Peyer's patch (tissue), 4 donors: ENCODE data around the gene CPVL. TPM values are rescaled to one million over a fixed set of nuclear protein-coding genes. Genes with fewer than 3 reads are reported as not detected.

Experiments
- DNase-seq, 3 donors: peaks; one replicate each; pipeline ENCODE4 v3.0.0-alpha.2; 2017 to 2019
- H3K27ac ChIP-seq, 4 donors: fragments of 200-600 bp; sonication (generic); one replicate each; pipeline ENCODE4 v1.5.1; 2016 to 2019
- H3K27me3 ChIP-seq, 2 donors: fragments of 200-600 bp; sonication (generic); one replicate each; pipeline ENCODE4 v1.5.1; 2019
- H3K36me3 ChIP-seq, 3 donors: fragments of 200-600 bp; sonication (generic); one replicate each; pipeline ENCODE4 v1.5.1; 2016 to 2019
- H3K4me1 ChIP-seq, 4 donors: fragments of 200-600 bp; sonication (generic); one replicate each; pipeline ENCODE4 v1.5.1; 2016 to 2019
- H3K4me3 ChIP-seq, 4 donors: fragments of 200-600 bp; sonication (generic); 1 replicate in 3 of 4; 2 replicates in 1 of 4; pipeline ENCODE4 v1.5.1; 2016 to 2019; ENCODE audit warnings: mild to moderate bottlenecking in 1 of 4
- H3K9me3 ChIP-seq, 4 donors: fragments of 200-600 bp; sonication (generic); one replicate each; pipeline ENCODE4 v1.5.1; 2016 to 2019; ENCODE audit warnings: mild to moderate bottlenecking in 1 of 4
- POLR2A ChIP-seq, 2 donors: fragments of 450-650 bp; IDR thresholded peaks; one replicate each; pipeline ENCODE4 v1.5.1; 2017; ENCODE audit warnings: antibody characterized with exemption in 2 of 2, mild to moderate bottlenecking in 2 of 2, moderate library complexity in 2 of 2
- total RNA-seq, 4 donors: library from RNA; depleted of rRNA; stranded (reverse); fragments of >200 nt; gene quantifications; one replicate each; pipeline ENCODE4 v1.1.0, GENCODE V29; 2016
- TF ChIP-seq, protein P1 (sequence below), 6 experiments: fragments of 450-650 bp in 4 of 6; fragments of 200-600 bp in 2 of 6; sonication (generic) in 1 of 6; IDR thresholded peaks; one replicate each; pipeline ENCODE4 v1.5.1; 2017 to 2019; ENCODE audit warnings: antibody characterized with exemption in 6 of 6, mild to moderate bottlenecking in 3 of 6, moderate library complexity in 1 of 6

The CPVL gene
- total RNA-seq, 4 donors from 2014 or later, result 2.5 to 16.5 (median 8.0) TPM

DNA sequence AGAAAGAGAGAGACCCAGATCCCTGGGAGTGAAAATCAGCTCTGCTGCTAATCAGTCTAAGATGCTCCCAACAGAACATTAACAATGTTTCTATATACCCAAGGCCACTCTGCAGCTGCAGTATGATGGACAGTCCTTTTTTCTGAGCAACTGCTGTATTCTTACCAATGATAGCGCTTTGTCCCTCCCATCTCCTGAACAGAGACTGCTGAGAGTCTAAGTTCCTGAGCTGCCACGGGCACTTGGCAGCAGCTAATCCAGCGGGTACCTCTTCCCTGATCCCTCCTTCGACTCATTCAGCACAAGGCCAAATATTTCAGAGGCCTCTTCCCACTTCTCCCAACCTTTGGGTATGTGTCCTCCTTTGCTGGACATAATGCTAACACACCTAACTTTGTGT lies 7.7 kb downstream of the CPVL start:
- Histone ChIP-seq H3K9me3 (no peaks in the 10 kb centered on the region), H3K36me3 (no peaks in the 10 kb centered on the region), H3K27me3 (no peaks in the 10 kb centered on the region), H3K27ac (no peak overlapping the region), H3K4me1 (peaks cover 0 to 14% (median 0%) of the 10 kb centered on the region in 4 donors), H3K4me3 (no peak overlapping the region)
- no peak for DNase-seq
- TF ChIP-seq POLR2A (IDR thresholded peaks at IDR 0.05), result no peak

DNA sequence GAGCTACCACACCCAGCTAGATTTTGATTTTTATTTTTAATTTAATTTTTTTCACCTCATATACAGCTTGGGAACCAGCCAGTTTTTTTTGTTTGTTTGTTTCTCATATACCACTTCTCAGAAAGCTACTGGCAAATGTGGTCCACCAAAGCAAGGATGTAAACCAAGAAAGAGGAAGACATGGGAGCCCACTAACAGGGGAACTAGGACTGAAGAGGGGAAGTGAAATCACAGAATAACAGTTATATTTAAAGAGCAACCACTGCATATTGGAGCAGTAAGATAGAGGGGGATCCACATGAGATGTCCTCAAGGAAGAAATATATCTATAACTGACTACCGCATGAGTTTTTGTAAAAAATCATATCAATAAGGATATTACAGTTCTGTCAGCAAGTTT lies 10.5 kb downstream of the CPVL start:
- DNase-seq, result no peak
- Histone ChIP-seq H3K9me3 (no peaks in the 10 kb centered on the region), H3K36me3 (no peaks in the 10 kb centered on the region), H3K4me3 (no peak overlapping the region), H3K4me1 (peaks cover 0 to 5% (median 0%) of the 10 kb centered on the region in 4 donors), H3K27me3 (no peaks in the 10 kb centered on the region), H3K27ac (no peak overlapping the region)
- TF ChIP-seq POLR2A (IDR thresholded peaks at IDR 0.05), result no peak
- TF ChIP-seq, protein P1, sequence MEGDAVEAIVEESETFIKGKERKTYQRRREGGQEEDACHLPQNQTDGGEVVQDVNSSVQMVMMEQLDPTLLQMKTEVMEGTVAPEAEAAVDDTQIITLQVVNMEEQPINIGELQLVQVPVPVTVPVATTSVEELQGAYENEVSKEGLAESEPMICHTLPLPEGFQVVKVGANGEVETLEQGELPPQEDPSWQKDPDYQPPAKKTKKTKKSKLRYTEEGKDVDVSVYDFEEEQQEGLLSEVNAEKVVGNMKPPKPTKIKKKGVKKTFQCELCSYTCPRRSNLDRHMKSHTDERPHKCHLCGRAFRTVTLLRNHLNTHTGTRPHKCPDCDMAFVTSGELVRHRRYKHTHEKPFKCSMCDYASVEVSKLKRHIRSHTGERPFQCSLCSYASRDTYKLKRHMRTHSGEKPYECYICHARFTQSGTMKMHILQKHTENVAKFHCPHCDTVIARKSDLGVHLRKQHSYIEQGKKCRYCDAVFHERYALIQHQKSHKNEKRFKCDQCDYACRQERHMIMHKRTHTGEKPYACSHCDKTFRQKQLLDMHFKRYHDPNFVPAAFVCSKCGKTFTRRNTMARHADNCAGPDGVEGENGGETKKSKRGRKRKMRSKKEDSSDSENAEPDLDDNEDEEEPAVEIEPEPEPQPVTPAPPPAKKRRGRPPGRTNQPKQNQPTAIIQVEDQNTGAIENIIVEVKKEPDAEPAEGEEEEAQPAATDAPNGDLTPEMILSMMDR (IDR thresholded peaks at IDR 0.05), result no peak

DNA sequence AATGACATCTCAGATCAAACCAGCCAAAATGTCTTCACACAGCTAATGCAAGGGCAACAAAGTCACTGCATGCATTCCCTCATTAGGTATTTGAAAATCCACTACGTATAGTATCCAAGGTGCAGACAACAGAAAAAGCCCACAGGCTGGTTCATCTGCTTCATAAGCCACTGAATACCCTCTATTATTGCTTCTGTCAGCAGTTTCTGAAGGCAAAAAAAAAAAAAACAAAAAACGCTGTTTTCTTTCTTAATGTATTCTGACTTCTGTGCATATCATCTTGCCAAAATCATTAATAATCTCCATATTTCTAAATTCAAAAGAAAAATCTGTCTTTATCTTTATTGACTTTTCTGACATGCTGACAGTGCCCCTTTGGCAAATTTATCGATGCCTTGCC lies 13.4 kb downstream of the CPVL start:
- no peak overlapping the region for H3K4me3 ChIP-seq
- no peak overlapping the region for H3K27ac ChIP-seq
- H3K9me3 ChIP-seq, result no peaks in the 10 kb centered on the region
- H3K27me3 ChIP-seq, result no peaks in the 10 kb centered on the region
- TF ChIP-seq, protein P1 (IDR thresholded peaks at IDR 0.05), result no peak
- no peak for TF ChIP-seq POLR2A (IDR thresholded peaks at IDR 0.05)
- H3K36me3 ChIP-seq, result no peaks in the 10 kb centered on the region
- no peak for DNase-seq
- H3K4me1 ChIP-seq, result no peaks in the 10 kb centered on the region

DNA sequence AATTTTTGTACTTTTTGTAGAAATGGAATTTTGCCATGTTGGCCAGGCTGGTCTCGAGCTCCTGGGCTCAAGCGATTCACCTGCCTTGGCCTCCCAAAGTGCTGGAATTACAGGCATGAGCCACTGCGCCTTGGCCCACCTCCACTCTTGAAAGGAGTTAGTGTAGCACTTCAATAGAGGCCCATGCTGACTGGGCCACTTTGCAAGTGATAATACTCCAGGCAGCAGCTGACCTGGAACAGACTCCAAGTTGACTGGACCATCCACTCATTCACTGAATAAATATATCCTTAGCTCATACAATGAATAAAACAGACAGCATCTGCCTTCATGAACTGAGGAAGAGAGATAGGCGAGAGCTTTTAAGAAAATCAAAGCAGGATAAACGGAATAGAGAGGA lies 14.7 kb downstream of the CPVL start:
- no peaks in the 10 kb centered on the region for H3K4me1 ChIP-seq
- H3K27me3 ChIP-seq, result no peaks in the 10 kb centered on the region
- H3K9me3 ChIP-seq, result no peaks in the 10 kb centered on the region
- H3K27ac ChIP-seq, result no peak overlapping the region
- H3K4me3 ChIP-seq, result no peak overlapping the region
- no peak for DNase-seq
- TF ChIP-seq, protein P1 (IDR thresholded peaks at IDR 0.05), result no peak
- no peak for TF ChIP-seq POLR2A (IDR thresholded peaks at IDR 0.05)
- no peaks in the 10 kb centered on the region for H3K36me3 ChIP-seq

DNA sequence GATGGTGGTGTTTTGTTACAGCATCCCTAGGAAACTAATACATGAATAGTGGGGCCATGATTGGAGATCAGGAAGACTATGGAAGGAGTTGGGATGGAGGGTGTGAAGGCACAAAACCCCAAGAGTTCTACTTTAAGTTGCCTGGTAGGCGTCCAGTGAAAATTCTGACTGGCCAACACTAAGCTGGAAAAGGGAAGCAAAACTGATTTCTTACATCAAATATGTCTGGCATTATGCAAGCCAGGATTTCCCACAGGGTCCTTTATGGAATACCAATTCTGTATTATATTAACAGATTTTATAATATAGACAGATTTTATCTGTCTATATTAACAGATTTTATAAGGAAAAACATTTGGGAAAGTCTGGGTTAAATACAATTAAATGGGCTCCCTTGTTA lies 16.2 kb downstream of the CPVL start:
- Histone ChIP-seq H3K4me3 (no peak overlapping the region), H3K27me3 (no peaks in the 10 kb centered on the region), H3K27ac (no peak overlapping the region), H3K4me1 (no peaks in the 10 kb centered on the region), H3K36me3 (no peaks in the 10 kb centered on the region), H3K9me3 (no peaks in the 10 kb centered on the region)
- TF ChIP-seq, protein P1 (IDR thresholded peaks at IDR 0.05), result no peak
- TF ChIP-seq POLR2A (IDR thresholded peaks at IDR 0.05), result no peak
- DNase-seq, result no peak

DNA sequence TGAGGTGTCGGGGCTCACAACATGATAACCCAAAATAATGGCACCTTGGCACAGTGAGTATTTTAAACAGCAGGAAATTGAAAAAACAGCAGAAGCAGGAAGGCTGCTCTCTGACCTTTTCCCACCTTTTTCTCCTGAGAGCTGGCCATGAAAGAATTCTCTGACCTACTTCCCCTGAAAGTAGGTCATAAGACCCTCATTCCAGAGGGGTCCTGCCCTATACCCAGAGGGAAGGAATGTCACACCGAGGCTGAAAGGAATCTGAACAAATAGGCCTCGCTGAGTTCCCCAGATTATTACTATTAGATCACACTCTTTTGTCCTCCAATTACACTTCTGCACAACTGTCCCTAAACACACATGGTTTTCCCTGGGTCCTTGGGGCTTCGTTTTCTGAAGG lies 18.8 kb downstream of the CPVL start:
- Histone ChIP-seq H3K4me1 (no peaks in the 10 kb centered on the region), H3K27ac (no peak overlapping the region), H3K36me3 (no peaks in the 10 kb centered on the region), H3K27me3 (no peaks in the 10 kb centered on the region), H3K9me3 (no peaks in the 10 kb centered on the region), H3K4me3 (no peak overlapping the region)
- no peak for DNase-seq
- TF ChIP-seq, protein P1 (IDR thresholded peaks at IDR 0.05), result no peak
- TF ChIP-seq POLR2A (IDR thresholded peaks at IDR 0.05), result no peak
